ENCODE data around the gene OR6P1. TPM values are rescaled to one million over a fixed set of nuclear protein-coding genes. Genes with fewer than 3 reads are reported as not detected.

The OR6P1 gene
- total RNA-seq, 1 experiment from 2014 or later, result not detected

DNA sequence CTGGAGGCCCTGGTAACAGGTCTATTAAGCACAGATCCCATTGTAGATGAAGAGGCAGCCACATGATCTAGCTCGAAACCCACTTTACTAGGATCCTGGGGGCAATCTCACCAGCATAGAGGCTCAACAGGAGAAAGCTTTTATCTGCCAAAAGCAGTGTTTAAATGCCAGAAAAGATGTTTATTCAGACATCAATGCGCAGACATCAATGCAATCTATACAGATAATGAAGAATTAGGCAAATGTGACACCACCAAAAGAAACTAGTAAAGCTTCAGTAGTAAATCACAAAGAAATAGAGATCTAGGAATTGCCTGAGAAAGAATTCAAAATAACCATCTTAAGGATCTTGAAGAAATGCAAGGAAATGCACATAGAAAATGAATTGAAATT, 48.7 kb downstream of the OR6P1 start:
- H3K9me3 Mint-ChIP-seq, result peaks cover 3 to 4% of the 10 kb centered on the region in 2 experiments; a peak in 2 of 5 replicates
- Histone ChIP-seq H3K9me3 (ENCODE audit: control insufficient read depth, low read depth, low read length) (no peaks in the 10 kb centered on the region), H4K8ac (replicated peaks; ENCODE audit: insufficient read length, low read depth, low read length) (no peak overlapping the region), H3K23ac (ENCODE audit: insufficient read length, low read depth, low read length) (no peak overlapping the region), H4K91ac (ENCODE audit: insufficient read length, low read depth, low read length) (no peak overlapping the region), H3K27ac (ENCODE audit: insufficient read length, low read depth, low read length) (no peak overlapping the region), H3K27me3 (ENCODE audit: insufficient read depth, low read length) (no peaks in the 10 kb centered on the region), H2AFZ (ENCODE audit: low read length) (no peak overlapping the region), H3K4me1 (ENCODE audit: insufficient read depth, low read length) (no peaks in the 10 kb centered on the region), H2BK12ac (ENCODE audit: insufficient read length, low read depth, low read length) (no peak overlapping the region), H2BK120ac (ENCODE audit: low read depth, low read length, poor library complexity, severe bottlenecking) (no peak overlapping the region), H3K14ac (ENCODE audit: insufficient read depth, low read length) (no peak overlapping the region), H3K4me2 (ENCODE audit: insufficient read depth, insufficient read length, low read length) (no peak overlapping the region), H3T11ph (ENCODE audit: low read length) (no peak overlapping the region), H3K18ac (ENCODE audit: insufficient read length, low read depth, low read length) (no peak overlapping the region), H2BK20ac (ENCODE audit: low read depth, low read length, poor library complexity, severe bottlenecking) (no peak overlapping the region), H3K79me1 (ENCODE audit: insufficient read depth, low read depth, low read length, poor library complexity, severe bottlenecking) (no peaks in the 10 kb centered on the region), H4K20me1 (ENCODE audit: control insufficient read depth, insufficient read depth, insufficient read length) (no peaks in the 10 kb centered on the region), H3K4ac (ENCODE audit: low read depth, low read length) (no peak overlapping the region), H4K5ac (ENCODE audit: insufficient read length, low read depth, low read length) (no peak overlapping the region), H2BK5ac (ENCODE audit: insufficient read length, low read length) (no peak overlapping the region), H2AK5ac (ENCODE audit: insufficient read length, low read length) (no peak overlapping the region), H3K79me2 (ENCODE audit: insufficient read depth, low read length) (no peaks in the 10 kb centered on the region), H3K23me2 (ENCODE audit: insufficient read length, low read depth, low read length, poor library complexity, severe bottlenecking) (no peaks in the 10 kb centered on the region), H3K9ac (ENCODE audit: extremely low read depth, insufficient read length, low read length) (no peak overlapping the region), H3K56ac (ENCODE audit: insufficient read length, low read depth, low read length) (no peak overlapping the region), H2BK15ac (ENCODE audit: low read depth, low read length) (no peak overlapping the region)
- no peak overlapping the region for H3K27ac Mint-ChIP-seq
- no CpG with 5 or more reads among the region's 2 CpGs for WGBS (ENCODE audit: extremely low coverage, insufficient read length, low lambda C conversion rate)
- peaks cover 5 to 12% of the 10 kb centered on the region in 2 experiments; a peak in 3 of 4 replicates for H3K4me1 Mint-ChIP-seq
- no peaks in the 10 kb centered on the region; the same call in 1 of the 2 replicates for H3K27me3 Mint-ChIP-seq (ENCODE audit: low read depth)
- H3K4me3 Mint-ChIP-seq, result no peak overlapping the region
- no peak for DNase-seq
- H3K36me3 Mint-ChIP-seq (ENCODE audit: insufficient read depth in 1 of 3, low read depth in 3 of 3), result no peaks in the 10 kb centered on the region; a peak in 2 of 7 replicates
- TF ChIP-seq, protein P1, sequence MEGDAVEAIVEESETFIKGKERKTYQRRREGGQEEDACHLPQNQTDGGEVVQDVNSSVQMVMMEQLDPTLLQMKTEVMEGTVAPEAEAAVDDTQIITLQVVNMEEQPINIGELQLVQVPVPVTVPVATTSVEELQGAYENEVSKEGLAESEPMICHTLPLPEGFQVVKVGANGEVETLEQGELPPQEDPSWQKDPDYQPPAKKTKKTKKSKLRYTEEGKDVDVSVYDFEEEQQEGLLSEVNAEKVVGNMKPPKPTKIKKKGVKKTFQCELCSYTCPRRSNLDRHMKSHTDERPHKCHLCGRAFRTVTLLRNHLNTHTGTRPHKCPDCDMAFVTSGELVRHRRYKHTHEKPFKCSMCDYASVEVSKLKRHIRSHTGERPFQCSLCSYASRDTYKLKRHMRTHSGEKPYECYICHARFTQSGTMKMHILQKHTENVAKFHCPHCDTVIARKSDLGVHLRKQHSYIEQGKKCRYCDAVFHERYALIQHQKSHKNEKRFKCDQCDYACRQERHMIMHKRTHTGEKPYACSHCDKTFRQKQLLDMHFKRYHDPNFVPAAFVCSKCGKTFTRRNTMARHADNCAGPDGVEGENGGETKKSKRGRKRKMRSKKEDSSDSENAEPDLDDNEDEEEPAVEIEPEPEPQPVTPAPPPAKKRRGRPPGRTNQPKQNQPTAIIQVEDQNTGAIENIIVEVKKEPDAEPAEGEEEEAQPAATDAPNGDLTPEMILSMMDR (conservative IDR thresholded peaks at IDR 0.05), result no peak
